Measurements from ENCODE around the gene OAT.

- TF ChIP-seq CTCF (IDR thresholded peaks at IDR 0.05) (no peak), POLR2A (IDR thresholded peaks at IDR 0.05) (no peak)
Observed at GRCh38 chr10:124420254-124420653, 1.5 kb upstream of the OAT start.
